Astrocyte (in vitro differentiated cells and primary cell): ENCODE data around the gene DYTN.

Source experiments
- CTCF ChIP-seq: IDR thresholded peaks from 2 replicates; pipeline ENCODE4 v1.5.1; 2011; ENCODE audit warnings: low read depth, mild to moderate bottlenecking, inconsistent platforms, low read length, moderate library complexity; ENCODE audit not compliant: insufficient read depth
- EZH2 ChIP-seq: IDR thresholded peaks from 2 replicates; pipeline ENCODE4 v1.6.1; 2012; ENCODE audit warnings: mild to moderate bottlenecking, low read length, inconsistent platforms; ENCODE audit not compliant: insufficient read depth

- TF ChIP-seq CTCF (no peak), EZH2 (no peak)
These were observed 22.6 kb upstream of the DYTN start for GRCh38 chr2:206740800-206741199.
